Subcutaneous abdominal adipose tissue (tissue), 5 donors: ENCODE measurements around the gene PLEKHG2.

Experiments used
- H3K27ac ChIP-seq: one replicate; pipeline ENCODE4 v1.7.0; 2013; ENCODE audit warnings: low read depth, mild to moderate bottlenecking, inconsistent platforms, low read length, moderate library complexity
- H3K27me3 ChIP-seq, 5 donors: one replicate each; pipeline ENCODE4 v1.7.0; 2013; ENCODE audit warnings: low read length in 5 of 5, inconsistent platforms in 1 of 5; ENCODE audit not compliant: control insufficient read depth in 5 of 5, insufficient read depth in 4 of 5
- H3K36me3 ChIP-seq, 5 donors: one replicate each; pipeline ENCODE4 v1.7.0; 2013; ENCODE audit warnings: low read length in 5 of 5; ENCODE audit not compliant: control insufficient read depth in 5 of 5, insufficient read depth in 5 of 5
- H3K4me1 ChIP-seq, 5 donors: one replicate each; pipeline ENCODE4 v1.7.0; 2013; ENCODE audit warnings: low read length in 5 of 5, mild to moderate bottlenecking in 3 of 5, moderate library complexity in 1 of 5; ENCODE audit not compliant: control insufficient read depth in 5 of 5, insufficient read depth in 5 of 5
- H3K4me3 ChIP-seq, 5 donors: one replicate each; pipeline ENCODE4 v1.7.0; 2013; ENCODE audit warnings: low read length in 5 of 5, low read depth in 1 of 5
- H3K9ac ChIP-seq, 5 donors: one replicate each; pipeline ENCODE4 v1.7.0; 2013; ENCODE audit warnings: low read length in 5 of 5, mild to moderate bottlenecking in 4 of 5, moderate library complexity in 3 of 5
- H3K9me3 ChIP-seq, 5 donors: one replicate each; pipeline ENCODE4 v1.7.0; 2013; ENCODE audit warnings: low read length in 5 of 5; ENCODE audit not compliant: control insufficient read depth in 5 of 5
- donor health status: healthy.
- donor health status: healthy.
- donor health status: healthy.
- donor health status: healthy.
- donor health status: healthy.

Gene PLEKHG2

DNA sequence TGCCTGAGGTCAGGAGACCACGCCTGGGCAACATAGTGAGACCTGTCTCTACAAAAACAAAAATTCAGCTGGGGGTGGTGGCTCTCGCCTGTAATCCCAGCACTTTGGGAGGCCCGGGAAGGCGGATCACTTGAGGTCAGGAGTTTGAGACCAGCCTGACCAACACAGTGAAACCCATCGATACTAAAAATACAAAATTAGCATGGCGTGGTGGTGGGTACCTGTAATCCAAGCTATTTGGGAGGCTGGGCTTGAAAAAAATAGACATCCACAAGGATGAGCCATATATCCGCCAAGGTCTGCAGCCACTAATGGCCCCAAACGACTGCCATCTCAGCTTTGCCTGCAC is 20.2 kb downstream of the PLEKHG2 start:
- H3K4me3 ChIP-seq: no peak overlapping the region
- peaks cover 0 to 30% (median 24%) of the 10 kb centered on the region in 5 donors for H3K36me3 ChIP-seq
- H3K9ac ChIP-seq: no peak overlapping the region
- H3K27ac ChIP-seq: no peak overlapping the region
- H3K9me3 ChIP-seq: no peaks in the 10 kb centered on the region
- H3K4me1 ChIP-seq: peaks cover 10 to 53% (median 42%) of the 10 kb centered on the region in 5 donors
- no peaks in the 10 kb centered on the region for H3K27me3 ChIP-seq

DNA sequence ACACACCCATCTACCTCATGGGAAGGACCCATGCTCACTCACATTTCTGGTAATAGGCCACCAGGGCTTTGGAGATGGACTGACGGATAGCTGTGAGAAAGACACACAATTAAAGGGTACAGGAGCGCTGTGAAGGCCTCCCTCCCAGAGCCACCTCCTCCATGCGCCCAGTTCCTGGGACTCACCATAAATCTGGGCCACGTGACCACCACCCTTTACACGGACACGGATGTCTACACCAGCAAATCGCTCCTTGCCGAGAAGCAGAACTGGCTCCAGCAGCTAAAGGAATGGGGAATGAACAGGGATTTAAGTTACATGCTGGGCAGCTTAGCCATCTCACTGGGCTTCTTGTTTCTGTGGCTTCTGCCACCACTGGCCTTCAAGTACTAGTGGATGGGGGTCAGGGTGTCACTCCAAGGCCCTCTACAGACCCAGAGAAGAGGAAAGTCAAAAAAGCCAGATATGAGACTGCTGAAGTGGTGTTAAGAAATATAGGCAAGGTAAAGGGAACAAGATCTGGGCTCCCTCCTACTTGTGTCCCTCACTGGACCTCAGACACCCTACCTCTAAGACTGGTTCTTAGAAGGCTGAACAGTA is 21.1 kb downstream of the PLEKHG2 start:
- Histone ChIP-seq H3K27me3 (no peaks in the 10 kb centered on the region), H3K4me1 (peaks cover 9 to 47% (median 33%) of the 10 kb centered on the region in 5 donors), H3K9me3 (no peaks in the 10 kb centered on the region), H3K9ac (peak overlapping the region in 3 of 5 donors; percentile 34 to 66 (median 35)), H3K4me3 (peak overlapping the region in 4 of 5 donors; percentile 31 to 96 (median 94)), H3K36me3 (peaks cover 0 to 30% (median 24%) of the 10 kb centered on the region in 5 donors), H3K27ac (peak overlapping the region; percentile 3)

DNA sequence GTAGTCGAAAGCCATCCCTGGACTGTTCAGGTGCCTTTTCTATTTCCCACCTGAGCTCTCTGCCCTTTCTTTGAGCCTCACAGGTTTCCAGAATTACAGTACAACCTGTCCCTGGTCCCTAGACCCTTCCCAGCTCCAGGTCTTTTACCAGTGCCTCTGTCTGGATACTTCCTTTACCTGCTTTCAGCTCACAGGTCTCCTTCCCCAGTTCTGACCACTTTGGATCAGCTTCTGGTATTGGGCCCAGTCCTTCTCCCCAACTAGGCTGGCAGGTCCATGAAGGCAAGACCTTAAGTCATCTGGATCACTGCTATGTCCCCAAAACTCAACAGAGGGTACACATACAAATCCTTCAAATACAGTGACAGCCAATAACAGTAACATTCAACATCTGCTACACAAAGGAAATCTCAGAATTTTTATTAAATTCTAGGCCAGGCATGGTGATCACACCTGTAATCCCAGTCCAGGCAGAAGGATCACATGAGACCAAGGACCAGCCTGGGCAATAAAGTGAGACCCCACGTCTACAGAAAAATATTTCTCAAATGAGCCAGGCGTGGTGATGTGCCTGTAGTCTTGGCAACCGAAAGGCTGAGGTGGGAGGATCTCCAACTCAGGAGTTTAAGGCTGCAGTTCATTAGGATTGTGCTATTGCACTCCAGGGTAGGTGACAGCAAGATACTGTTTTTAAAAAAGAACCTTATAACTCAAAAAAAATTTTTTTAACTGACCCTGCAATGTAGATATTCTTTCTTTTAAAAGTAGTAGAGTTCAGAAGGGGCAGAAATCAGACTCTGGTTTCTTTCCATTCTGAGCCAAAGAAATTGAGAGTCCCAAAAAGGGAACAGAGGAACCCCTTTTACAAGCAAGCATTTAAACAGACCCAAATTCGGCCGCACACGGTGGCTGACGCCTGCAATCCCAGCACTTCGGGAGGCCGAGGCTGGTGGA is 21.9 kb downstream of the PLEKHG2 start:
- Histone ChIP-seq H3K27ac (peak overlapping the region; percentile 3), H3K4me1 (peaks cover 6 to 40% (median 28%) of the 10 kb centered on the region in 5 donors), H3K27me3 (no peaks in the 10 kb centered on the region), H3K9me3 (no peaks in the 10 kb centered on the region), H3K36me3 (peaks cover 0 to 30% (median 24%) of the 10 kb centered on the region in 5 donors), H3K4me3 (peak overlapping the region; percentile 93 to 98 (median 96)), H3K9ac (peak overlapping the region in 4 of 5 donors; percentile 34 to 97 (median 82))

DNA sequence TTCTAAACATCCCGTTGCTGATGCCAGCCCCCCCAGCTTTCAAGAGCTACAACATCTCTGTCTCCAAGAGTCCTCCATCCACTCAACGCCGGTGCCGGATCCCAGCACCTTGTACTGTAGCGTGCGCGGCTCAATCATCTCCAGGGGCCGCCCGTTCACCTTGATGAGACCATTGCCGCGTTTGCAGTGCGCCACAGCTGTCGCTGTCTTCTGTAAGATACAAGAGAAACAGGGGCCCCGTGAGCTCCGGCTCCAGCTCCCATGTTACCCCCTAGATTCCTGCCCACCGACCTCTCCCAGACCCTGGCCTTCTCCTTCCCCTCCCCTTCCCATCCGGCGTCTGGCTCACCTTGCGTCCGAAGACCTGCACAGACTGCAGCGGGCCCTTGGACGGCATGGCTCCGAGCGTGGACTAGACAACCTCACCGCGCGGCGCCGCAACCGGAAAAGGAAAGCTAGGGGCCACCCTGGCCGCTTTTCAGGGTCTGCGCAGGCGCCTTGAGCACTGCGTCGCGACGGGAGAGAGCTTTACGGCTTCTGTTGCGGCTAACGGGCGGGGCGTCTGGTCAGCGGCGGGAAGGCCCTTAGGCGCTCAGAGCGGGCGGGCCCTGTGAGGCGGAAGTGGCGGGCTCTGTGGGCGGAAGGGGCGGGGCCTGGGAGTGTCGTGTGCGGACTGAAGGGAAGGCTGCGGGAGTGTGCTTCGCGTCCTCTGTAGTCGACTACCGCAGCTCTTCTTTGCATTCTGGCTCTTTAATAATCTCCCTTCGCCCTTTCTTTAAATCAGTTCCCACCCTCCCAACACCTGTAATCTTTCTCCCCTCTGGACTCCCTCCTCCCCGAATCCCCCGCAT is 23.3 kb downstream of the PLEKHG2 start, which contains the start of gene RPS16:
Gene RPS16, minus strand, starts transcription at position 451 of the 851 bp plus-strand sequence. Its CDS starts 54 bp downstream, at position 397.
- Histone ChIP-seq H3K27ac (peak within 1 kb of the TSS; percentile 82), H3K27me3 (no peaks in the 10 kb centered on the region), H3K9me3 (no peaks in the 10 kb centered on the region), H3K4me1 (peaks cover 6 to 39% (median 31%) of the 10 kb centered on the region in 5 donors), H3K9ac (peak within 1 kb of the TSS; percentile 87 to 97 (median 92)), H3K36me3 (peaks cover 0 to 30% (median 24%) of the 10 kb centered on the region in 5 donors), H3K4me3 (peak within 1 kb of the TSS; percentile 93 to 98 (median 96))

DNA sequence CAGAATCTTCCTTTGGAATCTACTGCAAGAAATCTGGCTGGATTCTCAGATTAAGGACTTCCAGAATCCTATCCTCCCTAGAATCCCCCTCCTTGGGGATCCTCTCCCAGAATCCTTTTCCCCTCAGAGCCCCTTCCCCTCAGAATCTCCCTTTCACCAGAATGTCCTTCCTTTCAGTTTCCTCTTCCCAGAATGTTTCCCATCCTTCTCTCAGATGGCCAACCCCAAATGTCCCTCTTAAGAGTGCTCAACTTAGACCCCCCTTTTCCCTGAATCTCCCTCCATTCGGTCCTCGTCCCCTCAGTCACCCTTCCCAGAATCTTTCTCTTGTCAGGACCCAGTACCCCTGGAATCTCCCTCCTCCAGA is 23.9 kb downstream of the PLEKHG2 start:
- H3K4me1 ChIP-seq: peaks cover 6 to 33% (median 27%) of the 10 kb centered on the region in 5 donors
- peak overlapping the region; percentile 82 for H3K27ac ChIP-seq
- H3K27me3 ChIP-seq: no peaks in the 10 kb centered on the region
- peaks cover 0 to 29% (median 24%) of the 10 kb centered on the region in 5 donors for H3K36me3 ChIP-seq
- H3K4me3 ChIP-seq: peak overlapping the region; percentile 54 to 96 (median 93)
- no peaks in the 10 kb centered on the region for H3K9me3 ChIP-seq
- H3K9ac ChIP-seq: peak overlapping the region in 4 of 5 donors; percentile 63 to 94 (median 89)

DNA sequence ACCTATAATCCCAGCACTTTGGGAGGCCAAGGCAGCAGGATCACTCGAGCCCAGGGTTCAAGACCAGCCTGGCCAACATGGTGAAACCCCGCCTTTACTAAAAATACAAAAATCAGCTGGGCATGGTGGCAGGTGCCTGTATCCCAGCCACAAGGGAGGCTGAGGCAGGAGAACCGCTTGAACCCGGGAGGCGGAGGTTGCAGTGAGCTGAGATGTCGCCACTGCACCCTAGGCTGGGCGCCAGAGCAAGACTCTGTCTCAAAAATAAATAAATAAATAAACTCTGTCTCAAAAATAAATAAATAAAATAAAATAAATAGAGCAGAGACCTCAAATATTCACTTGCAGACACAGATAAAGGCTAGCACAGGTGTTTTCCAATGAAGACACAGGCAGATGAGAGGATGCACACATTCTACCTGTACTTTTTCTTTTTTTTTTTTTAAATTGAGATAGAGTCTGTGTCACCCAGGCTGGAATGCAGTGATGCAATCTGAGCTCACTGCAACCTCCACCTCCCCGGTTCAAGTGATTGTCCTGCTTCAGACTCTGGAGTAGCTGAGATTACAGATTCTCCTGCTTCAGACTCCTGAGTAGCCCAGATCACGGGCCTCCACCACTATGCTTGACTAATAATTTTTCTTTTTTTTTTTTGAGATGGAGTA is 25.9 kb downstream of the PLEKHG2 start:
- H3K9ac ChIP-seq: no peak overlapping the region
- H3K27me3 ChIP-seq: no peaks in the 10 kb centered on the region
- H3K4me1 ChIP-seq: peaks cover 6 to 32% (median 27%) of the 10 kb centered on the region in 5 donors
- H3K9me3 ChIP-seq: no peaks in the 10 kb centered on the region
- peaks cover 0 to 14% (median 12%) of the 10 kb centered on the region in 5 donors for H3K36me3 ChIP-seq
- no peak overlapping the region for H3K4me3 ChIP-seq
- H3K27ac ChIP-seq: no peak overlapping the region

DNA sequence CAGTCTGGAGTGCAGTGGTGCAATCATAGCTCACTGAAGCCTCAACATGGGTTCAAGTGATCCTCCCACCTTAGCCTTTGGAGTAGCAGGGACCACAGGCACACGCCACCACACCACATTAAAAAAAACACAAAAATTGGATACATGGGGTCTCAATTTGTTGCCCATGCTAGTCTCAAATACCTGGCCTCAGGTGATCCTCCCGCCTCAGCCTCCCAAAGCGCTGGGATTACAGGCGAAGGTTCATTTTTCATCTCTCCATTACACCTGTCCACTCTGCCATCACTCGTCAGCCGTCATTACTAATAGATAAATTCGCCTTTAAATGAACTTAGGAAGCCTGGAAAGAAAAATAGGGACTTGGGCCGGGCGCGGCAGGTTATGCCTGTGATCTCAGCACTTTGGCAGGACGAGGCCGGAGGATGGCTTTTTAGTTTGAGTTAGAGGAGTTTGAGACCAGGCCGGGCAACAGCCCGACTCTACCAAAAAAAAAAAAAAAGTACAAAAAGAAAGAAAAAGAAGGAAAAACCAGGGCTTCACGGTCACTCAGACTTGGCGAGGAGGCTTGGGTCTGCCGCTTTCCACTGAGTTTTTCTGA is 32.2 kb downstream of the PLEKHG2 start:
- Histone ChIP-seq H3K9ac (peak overlapping the region; percentile 96 to 100 (median 98)), H3K9me3 (no peaks in the 10 kb centered on the region), H3K27ac (peak overlapping the region; percentile 96), H3K36me3 (peaks cover 0 to 14% (median 9%) of the 10 kb centered on the region in 5 donors), H3K4me1 (peaks cover 2 to 47% (median 36%) of the 10 kb centered on the region in 5 donors), H3K4me3 (peak overlapping the region; percentile 83 to 99 (median 98)), H3K27me3 (no peaks in the 10 kb centered on the region)

DNA sequence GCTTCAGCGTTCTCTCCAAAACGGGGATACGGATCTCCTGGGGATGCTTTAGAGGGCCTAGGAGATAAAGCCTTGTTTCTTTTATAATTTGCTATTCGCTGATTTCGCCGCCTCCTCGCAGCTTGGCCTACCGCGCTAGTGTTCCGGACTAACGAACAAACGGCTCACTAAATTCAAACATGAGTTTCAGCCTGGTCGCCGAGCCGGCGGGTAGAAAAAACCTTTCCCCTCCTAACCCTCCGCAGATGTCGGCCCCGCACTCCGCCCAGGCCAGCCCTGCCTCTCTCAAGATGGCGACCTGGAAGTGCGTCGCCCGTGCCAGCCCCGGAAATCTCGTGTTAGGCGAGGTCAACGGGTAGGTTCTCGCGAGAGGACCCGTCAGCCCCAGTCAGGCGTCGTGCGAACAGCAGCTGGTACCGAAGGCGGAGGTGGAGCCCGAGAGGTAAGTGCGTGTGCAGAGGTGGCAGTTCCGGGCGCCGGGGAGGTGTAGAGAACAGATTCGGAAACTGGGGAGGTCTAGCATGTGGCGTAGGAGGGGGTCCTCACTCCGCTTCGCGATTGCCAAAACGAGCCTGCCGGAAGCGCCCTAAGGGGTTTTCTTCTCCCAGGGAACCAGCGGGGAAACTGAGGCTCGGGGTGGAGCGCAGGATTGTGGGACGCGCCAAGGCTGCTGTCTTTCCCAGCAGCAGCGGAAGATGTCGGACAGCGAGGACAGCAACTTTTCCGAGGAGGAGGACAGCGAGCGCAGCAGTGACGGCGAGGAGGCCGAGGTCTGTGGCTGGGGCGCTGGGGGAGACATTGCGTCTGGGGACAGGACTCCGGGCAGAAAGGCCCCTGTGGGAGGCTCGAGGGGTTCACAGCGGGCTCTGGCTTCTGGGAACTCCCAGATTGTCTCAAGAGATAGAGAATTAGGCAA is 33.0 kb downstream of the PLEKHG2 start, which contains the start of gene SUPT5H:
Gene SUPT5H, plus strand, starts transcription at position 387 of the 916 bp plus-strand sequence. Its CDS starts 309 bp downstream, at position 696.
- H3K4me1 ChIP-seq: peaks cover 2 to 44% (median 38%) of the 10 kb centered on the region in 5 donors

More for the DNA sequence above, 33.0 kb downstream of the PLEKHG2 start, which contains the start of gene SUPT5H:
- Histone ChIP-seq H3K9ac (peak within 1 kb of the TSS; percentile 96 to 100 (median 98)), H3K27me3 (no peaks in the 10 kb centered on the region), H3K27ac (peak within 1 kb of the TSS; percentile 96), H3K36me3 (peaks cover 0 to 14% (median 9%) of the 10 kb centered on the region in 5 donors), H3K9me3 (no peaks in the 10 kb centered on the region), H3K4me3 (peak within 1 kb of the TSS; percentile 83 to 99 (median 98))
